ENCODE results near the gene SMIM35.

SMIM35 gene

GRCh38 chr11:118007040-118007439 is 79.7 kb downstream of the SMIM35 start:
- H3K4me3 ChIP-seq (IDR thresholded peaks at IDR 0.05; ENCODE audit: insufficient read depth, low read depth, low read length) = no peak overlapping the region
- H3K27ac ChIP-seq = no peak overlapping the region
- H2AFZ ChIP-seq (ENCODE audit: low read depth) = no peak overlapping the region
- H3K36me3 ChIP-seq (ENCODE audit: insufficient read depth) = no peaks in the 10 kb centered on the region
- TF ChIP-seq CTCF (conservative IDR thresholded peaks at IDR 0.05; ENCODE audit: low read depth, low read length) = no peak
- no peak overlapping the region for H3K9ac ChIP-seq
- no peaks in the 10 kb centered on the region for H3K79me2 ChIP-seq (ENCODE audit: insufficient read depth, low read depth)
- H3K4me1 ChIP-seq (ENCODE audit: low read depth, poor library complexity, severe bottlenecking) = peaks cover 16% of the 10 kb centered on the region
- no peak overlapping the region for H3K4me2 ChIP-seq
- H4K20me1 ChIP-seq (ENCODE audit: insufficient read depth) = no peaks in the 10 kb centered on the region
- no peaks in the 10 kb centered on the region for H3K27me3 ChIP-seq (ENCODE audit: insufficient read depth, low read depth)

- no peaks in the 10 kb centered on the region for H3K36me3 ChIP-seq (ENCODE audit: insufficient read depth)
- H4K20me1 ChIP-seq (ENCODE audit: insufficient read depth) = no peaks in the 10 kb centered on the region
- H3K9ac ChIP-seq = no peak overlapping the region
- H3K4me2 ChIP-seq = no peak overlapping the region
- H3K79me2 ChIP-seq (ENCODE audit: insufficient read depth, low read depth) = no peaks in the 10 kb centered on the region
- TF ChIP-seq CTCF (conservative IDR thresholded peaks at IDR 0.05; ENCODE audit: low read depth, low read length) = no peak
- H3K4me3 ChIP-seq (IDR thresholded peaks at IDR 0.05; ENCODE audit: insufficient read depth, low read depth, low read length) = no peak overlapping the region
- no peak overlapping the region for H3K27ac ChIP-seq
- H2AFZ ChIP-seq (ENCODE audit: low read depth) = no peak overlapping the region
- H3K27me3 ChIP-seq (ENCODE audit: insufficient read depth, low read depth) = no peaks in the 10 kb centered on the region
- peaks cover 16% of the 10 kb centered on the region for H3K4me1 ChIP-seq (ENCODE audit: low read depth, poor library complexity, severe bottlenecking)
Measured at GRCh38 chr11:118006153-118006534, 80.6 kb downstream of the SMIM35 start.

GRCh38 chr11:118005224-118006152 is 81.3 kb downstream of the SMIM35 start:
- no peaks in the 10 kb centered on the region for H3K27me3 ChIP-seq (ENCODE audit: insufficient read depth, low read depth)
- H3K36me3 ChIP-seq (ENCODE audit: insufficient read depth) = no peaks in the 10 kb centered on the region
- H2AFZ ChIP-seq (ENCODE audit: low read depth) = no peak overlapping the region
- H3K4me1 ChIP-seq (ENCODE audit: low read depth, poor library complexity, severe bottlenecking) = peaks cover 16% of the 10 kb centered on the region
- TF ChIP-seq CTCF (conservative IDR thresholded peaks at IDR 0.05; ENCODE audit: low read depth, low read length) = no peak
- H3K9ac ChIP-seq = no peak overlapping the region
- no peak overlapping the region for H3K4me2 ChIP-seq
- no peak overlapping the region for H3K4me3 ChIP-seq (IDR thresholded peaks at IDR 0.05; ENCODE audit: insufficient read depth, low read depth, low read length)
- no peak overlapping the region for H3K27ac ChIP-seq
- no peaks in the 10 kb centered on the region for H3K79me2 ChIP-seq (ENCODE audit: insufficient read depth, low read depth)
- no peaks in the 10 kb centered on the region for H4K20me1 ChIP-seq (ENCODE audit: insufficient read depth)

GRCh38 chr11:118004543-118005223 is 82.1 kb downstream of the SMIM35 start:
- H3K4me3 ChIP-seq (IDR thresholded peaks at IDR 0.05; ENCODE audit: insufficient read depth, low read depth, low read length) = no peak overlapping the region
- H3K4me2 ChIP-seq = no peak overlapping the region
- H3K27me3 ChIP-seq (ENCODE audit: insufficient read depth, low read depth) = no peaks in the 10 kb centered on the region
- H3K36me3 ChIP-seq (ENCODE audit: insufficient read depth) = no peaks in the 10 kb centered on the region
- no peak overlapping the region for H3K9ac ChIP-seq
- no peaks in the 10 kb centered on the region for H3K79me2 ChIP-seq (ENCODE audit: insufficient read depth, low read depth)
- no peaks in the 10 kb centered on the region for H4K20me1 ChIP-seq (ENCODE audit: insufficient read depth)
- H2AFZ ChIP-seq (ENCODE audit: low read depth) = no peak overlapping the region
- no peak for TF ChIP-seq CTCF (conservative IDR thresholded peaks at IDR 0.05; ENCODE audit: low read depth, low read length)
- peaks cover 16% of the 10 kb centered on the region for H3K4me1 ChIP-seq (ENCODE audit: low read depth, poor library complexity, severe bottlenecking)
- H3K27ac ChIP-seq = no peak overlapping the region

All from KMS-11 (cell line).